Right lung (tissue), 5 donors: ENCODE data around the gene COL6A1. TPM values are rescaled to one million over a fixed set of nuclear protein-coding genes. Genes with fewer than 3 reads are reported as not detected.
A peak's percentile ranks its signal among the peaks of the same experiment; 100 is the strongest.
"Not testable (repeated sequence)": the region's sequence is repeated elsewhere in the genome, so short reads cannot be mapped to it uniquely, and the experiment has no call there.

Source experiments
- DNase-seq, 2 donors: peaks; one replicate each; pipeline ENCODE4 v3.0.0-alpha.2; 2013
- polyA plus RNA-seq, 5 donors: library from polyadenylated mRNA; unstranded; fragments of 120-200 nt; gene quantifications; one replicate each; pipeline versions ENCODE4 v1.2.1 to v1.2.3, GENCODE V29; 2013; ENCODE audit warnings: inconsistent platforms in 1 of 5, low replicate concordance in 1 of 5; ENCODE audit not compliant: insufficient read length in 5 of 5, insufficient read depth in 1 of 5

The COL6A1 gene
- polyA plus RNA-seq, 5 donors = 261 to 594 (median 343) TPM

DNA sequence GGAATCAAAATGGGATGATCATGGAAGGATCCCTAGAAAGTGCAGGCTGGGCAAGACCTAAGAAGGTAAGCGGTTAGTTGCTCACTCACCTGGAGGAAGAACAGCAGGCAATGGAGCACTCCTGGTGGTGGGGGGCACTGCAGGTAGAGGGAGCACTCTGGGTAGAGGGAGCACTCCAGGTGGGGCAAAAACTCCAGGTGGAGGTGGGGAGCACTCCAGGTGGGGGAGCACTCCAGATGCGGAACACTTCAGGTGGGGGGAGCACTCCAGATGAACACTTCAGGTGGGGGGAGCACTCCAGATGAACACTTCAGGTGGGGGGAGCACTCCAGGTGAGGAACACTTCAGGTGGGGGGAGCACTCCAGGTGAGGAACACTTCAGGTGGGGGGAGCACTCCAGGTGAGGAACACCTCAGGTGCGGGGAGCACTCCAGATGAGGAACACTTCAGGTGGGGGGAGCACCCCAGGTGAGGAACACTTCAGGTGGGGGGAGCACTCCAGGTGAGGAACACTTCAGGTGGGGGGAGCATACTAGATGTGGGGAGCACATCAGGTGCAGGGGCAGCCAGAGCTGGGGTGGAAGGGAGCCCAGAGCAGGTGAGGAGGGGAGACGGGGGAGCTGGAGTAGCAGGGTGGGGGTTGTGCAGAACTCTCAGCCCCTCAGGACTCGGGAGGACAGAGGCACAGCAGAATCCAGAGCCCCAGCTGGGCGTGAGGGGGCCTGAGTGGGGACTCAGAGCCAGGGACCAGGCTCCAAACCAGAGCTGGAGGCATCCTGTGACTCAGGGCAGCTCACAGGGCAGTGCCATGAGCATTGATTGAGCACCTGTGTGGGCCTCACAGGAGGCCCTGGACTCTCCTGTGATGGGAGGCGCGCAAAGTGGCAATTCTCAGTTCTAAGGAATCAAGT lies 37.7 kb upstream of the COL6A1 start:
- no peak for DNase-seq

DNA sequence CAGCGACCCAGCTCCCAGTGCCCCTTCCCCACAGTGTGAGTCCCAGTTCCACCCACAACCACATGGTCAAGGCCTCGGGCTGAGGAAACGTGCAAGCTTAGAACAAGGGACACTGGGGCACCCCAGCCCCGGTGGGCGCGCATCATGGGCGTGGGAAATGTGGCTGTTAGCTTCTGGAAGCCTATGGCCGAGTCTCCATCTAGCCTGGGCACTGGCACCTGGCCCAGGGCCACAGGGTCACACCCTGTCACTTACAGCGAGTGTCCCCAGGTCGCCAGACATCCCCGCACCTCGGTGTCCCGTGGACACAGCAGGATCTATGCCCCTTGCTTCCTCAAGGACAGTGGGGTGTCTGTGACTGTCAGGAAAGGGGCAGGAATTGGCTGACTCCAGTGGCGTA lies 37.0 kb upstream of the COL6A1 start:
- DNase-seq = no peak

DNA sequence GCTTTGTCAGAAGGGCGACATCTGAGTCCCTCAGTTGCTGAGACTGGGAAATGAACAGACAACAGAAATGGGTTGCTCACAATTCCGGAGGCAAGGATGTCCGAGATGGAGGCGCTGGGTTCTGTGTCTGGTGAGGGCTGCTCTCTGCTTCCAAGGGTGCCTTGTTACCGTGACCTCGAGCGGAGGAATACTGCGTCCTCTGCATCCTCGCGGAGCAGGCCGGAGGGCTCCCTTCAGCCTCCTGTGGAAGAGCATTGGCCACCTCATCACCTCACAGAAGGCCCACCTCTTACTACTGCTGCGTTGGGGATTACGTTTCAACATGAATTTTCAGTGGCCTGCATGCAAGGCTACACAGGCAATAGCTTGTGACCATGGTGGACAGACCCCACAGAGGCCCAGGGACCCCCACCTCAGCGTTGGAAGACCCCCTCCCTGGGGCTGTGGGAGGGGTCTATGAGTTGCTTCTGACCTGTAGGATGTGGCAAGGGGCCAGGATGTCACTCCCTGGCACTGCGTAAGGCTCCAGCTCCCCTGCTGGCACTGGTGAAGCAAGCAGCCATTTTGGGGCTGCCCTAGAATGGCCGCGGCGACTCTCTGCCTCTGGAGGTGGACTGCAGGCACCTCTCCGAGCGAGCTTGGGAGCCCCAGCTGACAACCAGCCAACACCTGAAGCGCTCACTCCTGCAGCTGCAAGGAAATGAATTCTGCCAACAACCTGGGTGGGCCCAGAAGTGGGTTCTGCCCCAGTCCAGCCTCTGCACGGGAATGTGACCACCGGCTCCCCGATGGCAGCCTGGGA lies 36.3 kb upstream of the COL6A1 start:
- no peak for DNase-seq

DNA sequence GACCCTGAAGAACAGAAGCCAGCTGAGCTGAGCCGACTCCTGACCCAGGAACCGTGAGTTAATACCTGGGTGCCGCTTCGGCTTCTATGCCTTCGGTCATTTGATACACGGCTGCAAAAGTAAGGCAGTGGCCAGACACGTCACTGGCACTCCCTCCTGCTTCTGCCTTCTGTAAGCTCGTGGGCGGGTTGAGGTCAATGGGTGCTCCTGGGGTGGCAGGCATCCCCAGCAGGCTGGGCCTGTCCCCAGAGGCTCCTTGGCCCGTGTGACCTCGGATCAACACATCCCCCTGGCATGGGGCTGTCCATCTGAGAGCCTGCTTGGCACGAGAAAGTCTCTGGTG lies 35.7 kb upstream of the COL6A1 start:
- no peak for DNase-seq

DNA sequence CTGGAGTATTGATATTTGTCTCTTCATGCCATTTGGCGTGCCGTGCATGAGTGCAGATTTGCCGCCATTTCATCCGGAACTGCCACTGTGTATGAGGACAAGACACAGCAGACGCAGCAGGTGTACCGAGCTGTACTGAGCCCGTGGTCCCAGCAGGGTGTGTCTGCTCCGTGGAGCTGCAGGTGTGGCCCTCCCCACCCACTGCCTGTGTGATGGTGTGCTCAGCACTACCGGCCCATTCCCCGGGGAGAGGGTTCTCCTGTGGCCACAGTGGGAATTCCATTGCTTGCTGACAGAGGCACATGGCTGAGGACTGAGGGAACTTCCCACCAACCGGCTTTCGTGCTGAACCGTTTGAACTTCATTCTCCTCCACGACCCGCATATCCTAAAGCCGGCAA lies 34.3 kb upstream of the COL6A1 start:
- DNase-seq = no peak

DNA sequence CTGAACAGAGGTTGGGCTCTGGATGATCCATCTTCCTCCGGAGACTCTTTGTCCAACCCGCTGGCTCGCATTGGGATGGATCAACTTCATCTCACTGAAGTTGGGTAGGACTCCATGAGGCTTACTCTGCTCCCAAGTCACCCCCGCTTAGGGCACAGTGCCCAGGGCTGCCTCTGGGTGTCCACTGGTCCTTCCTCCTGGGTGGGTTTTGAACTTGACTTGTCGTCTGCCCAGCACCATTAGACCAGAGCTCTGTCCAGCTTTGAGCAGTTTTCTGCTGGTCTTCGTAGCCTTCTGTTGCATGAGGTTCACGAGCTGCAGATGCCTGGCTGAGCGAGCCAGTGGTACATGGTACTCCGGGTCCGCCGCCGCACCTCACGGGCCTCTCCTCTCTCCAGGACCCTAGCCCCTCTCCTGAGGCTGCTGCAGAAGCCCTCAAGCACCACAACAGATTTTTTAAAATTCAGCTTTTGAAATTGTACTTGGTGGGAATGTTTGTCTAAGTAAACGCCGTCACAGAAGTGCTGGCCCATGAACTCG lies 33.8 kb upstream of the COL6A1 start:
- DNase-seq = no peak

DNA sequence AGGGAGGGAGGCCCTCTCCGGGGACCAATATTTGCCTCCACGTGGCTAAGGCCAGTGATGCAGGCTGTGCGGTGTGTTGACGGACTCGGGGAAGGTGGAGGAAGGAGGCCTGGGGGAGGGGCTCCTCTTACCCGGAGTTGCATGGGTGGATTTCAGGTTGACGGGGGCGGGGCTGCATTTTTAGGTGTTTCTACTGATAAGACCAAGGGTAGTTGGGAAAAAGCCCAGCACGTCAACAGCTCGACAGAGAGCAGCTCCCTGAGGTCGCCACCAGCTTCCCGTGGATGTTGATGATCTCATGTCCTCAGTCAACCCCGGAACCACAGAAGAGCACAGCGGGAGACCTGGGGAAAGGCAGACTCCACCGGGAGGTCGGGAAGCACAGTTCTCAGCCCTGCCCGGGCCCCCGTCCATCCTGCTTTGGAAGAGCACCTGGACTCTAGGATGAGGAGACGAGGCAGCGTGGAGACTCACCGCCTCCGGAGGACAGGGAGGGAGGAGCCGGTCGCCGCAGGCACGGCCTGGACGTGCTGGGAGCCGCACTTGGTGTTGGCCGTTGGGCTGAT lies 32.9 kb upstream of the COL6A1 start:
- no peak for DNase-seq

DNA sequence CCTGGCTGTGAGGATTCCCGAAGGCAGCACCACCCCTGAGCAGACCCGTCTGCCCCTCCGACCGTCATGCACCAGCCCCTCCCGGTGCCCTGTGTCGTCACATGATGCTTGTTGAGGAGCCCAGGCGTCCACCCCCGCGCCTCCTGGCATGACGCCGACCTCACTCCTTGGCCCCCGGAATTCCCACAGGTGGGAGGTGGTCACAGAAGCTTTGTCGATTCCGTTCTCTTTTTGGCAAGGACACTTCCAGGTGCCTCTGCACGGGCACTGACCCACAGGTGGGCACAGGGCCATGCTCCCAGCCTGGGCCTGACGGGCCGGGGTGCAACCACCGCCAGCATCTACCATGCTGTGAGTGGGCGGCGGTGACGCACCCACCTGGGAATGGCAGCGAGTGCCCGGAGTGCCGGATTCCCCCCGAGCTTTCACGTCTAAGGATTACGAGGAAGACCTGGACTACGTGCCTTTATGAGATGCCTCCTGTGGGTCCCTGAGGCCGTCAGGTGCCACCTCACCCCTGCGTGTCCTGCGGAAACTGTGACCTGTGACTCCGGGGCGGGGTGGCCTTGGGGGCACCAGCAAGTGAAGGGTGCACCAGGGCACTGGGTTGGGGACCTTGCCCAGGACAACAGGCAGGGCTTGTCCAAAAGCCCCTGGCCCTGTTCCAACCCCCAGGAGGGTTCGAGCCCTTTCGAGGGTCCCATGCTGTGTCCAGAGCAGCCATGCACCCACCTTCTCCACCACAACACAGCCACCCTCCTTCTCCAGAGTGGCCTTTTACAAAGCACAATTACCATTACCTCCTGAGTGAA lies 31.4 kb upstream of the COL6A1 start:
- no peak for DNase-seq

DNA sequence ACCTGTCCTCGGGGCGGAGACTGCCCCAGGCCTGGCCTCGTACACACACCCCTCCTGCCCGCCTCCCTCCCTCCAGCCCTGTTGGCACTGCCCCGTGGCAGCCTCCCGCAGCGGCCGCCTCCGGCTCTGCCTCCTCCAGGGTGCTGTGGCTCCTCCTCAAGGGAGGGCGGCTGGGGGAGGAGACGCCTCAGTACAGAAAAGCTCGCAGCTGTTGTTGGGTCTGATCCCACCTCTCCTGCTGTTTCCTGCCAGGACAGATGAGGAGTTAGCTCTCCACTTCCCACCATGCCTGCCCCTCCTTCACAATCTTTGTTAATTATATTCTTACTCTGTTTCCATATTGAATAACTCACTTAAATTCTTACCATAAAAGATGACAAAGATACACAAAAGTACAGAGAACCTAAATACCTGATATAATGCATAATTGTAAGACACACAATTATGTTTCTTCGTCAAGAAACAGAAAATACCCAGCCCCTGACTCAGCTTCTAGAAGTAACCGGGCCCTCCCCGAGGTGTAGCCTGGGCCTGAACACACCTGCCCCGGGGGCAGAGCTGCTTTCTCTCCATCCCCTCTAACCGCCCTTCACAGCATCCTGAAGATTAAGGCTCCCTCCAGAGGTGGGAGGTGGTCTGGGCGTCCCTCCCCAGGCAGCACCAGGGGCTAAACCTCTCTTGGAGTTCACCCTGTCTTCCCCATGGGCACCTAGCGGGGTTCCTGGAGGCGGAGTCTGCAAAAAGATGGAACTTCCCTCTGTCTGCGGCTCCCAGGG lies 30.6 kb upstream of the COL6A1 start:
- DNase-seq = peak; percentile 64 to 69

DNA sequence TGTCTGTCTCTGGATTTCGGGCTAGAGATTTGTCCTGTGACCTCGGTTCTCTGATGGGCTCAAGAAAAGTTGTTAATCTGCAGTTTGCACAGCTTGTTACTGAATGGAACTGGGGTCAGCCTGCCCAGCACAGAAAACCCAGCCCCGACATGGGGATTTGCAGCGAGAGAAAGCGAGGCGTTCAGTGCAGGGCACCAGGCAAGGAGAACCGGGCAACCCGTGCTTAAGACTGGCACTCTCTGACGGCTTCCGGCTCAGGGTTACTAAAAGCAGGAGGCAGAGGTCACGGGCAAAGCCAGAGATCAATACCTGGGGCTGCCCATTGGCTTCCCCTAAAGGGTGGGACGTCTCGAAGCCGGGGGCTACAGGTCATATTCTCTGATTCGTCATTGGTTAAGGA lies 29.9 kb upstream of the COL6A1 start:
- DNase-seq = no peak

DNA sequence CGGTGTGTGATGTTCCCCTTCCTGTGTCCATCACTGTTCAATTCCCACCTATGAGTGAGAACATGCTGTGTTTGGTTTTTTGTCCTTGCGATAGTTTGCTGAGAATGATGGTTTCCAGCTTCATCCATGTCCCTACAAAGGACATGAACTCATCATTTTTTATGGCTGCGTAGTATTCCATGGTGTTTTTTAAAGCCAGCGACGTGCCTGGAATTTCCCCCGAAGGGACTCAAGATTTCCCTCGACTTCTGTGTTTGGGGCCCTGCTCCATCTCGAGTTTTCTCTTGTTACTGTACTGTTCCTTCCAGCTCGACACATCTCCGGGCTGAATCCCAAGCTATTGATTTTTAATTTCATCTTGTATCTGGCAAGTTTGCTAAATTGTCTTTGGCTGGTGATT lies 29.0 kb upstream of the COL6A1 start:
- DNase-seq = not testable (repeated sequence)

DNA sequence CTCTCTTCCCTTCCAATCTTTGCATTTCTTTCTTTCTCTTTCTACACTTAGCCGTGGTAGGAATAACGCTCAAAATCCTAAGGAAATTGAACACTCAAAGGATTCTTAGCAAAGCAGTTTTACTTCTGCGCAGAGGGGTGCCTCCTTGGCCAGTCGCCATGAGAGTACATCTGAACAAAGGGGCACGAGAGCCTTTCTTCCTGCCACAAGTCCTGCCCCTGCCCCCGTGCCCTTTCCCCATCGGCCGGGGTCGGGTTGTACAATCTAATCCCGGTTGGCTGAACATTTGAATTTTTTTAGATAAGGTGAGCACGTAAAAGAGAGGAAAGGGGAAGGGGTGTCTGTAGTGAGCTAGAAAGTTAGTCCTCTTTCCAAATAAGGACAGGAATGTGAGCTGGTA lies 28.6 kb upstream of the COL6A1 start:
- no peak for DNase-seq

DNA sequence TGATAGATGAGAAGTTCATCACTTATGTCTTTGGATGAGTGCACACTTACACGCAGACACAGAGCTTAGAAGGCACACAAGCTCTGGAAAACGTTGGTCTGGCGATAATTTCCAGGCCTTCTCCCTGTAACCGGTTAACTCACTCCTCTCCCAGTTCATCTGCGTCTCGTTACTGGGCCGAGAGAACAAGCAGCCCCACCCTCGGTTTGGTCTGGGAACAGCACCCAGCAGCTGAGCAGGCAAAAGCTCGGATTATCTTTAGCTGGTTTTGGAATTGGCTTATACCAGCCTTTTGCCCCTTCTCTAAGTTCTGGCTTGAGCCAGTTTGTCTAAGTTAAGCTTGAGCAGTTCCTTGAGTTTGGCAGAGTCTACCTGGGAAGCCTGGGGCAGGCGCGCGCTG lies 27.3 kb upstream of the COL6A1 start:
- no peak for DNase-seq

DNA sequence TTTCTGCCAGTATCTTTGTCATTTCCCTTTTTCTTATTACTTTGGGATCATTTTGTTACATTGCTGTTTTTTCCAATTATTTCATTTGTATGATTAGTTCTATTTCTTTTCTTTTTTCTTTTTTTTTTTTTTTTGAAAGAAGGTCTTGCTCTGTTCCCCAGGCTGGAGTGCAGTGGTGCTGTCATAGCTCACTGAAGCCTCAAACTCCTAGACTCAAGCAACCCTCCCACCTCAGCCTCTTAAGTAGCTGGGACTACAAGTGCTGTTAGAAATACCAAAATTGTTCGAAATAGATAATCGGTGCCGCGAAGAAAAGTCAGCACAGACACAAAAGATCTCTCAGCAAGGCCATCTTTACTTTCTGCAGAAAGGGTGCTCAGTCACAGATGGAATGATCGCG lies 26.6 kb upstream of the COL6A1 start:
- no peak for DNase-seq

DNA sequence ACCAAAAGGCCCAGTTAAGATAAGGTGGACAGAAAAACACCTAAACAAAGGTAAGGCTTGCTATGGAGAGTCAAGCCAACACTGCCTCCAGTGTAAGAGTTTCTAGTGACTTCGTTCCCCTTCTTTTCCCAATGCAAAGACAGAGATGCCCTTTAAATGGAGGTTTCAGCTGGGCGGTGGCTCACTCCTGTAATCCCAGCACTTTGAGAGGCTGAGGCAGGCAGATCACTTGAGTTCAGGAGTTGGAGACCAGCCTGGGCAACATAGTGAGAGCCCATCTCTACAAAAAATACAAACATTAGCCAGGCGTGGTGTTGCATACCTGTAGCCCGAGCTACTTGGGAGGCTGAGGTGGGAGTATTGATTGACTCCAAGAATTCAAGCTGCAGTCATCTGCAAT lies 24.0 kb upstream of the COL6A1 start:
- DNase-seq = no peak

DNA sequence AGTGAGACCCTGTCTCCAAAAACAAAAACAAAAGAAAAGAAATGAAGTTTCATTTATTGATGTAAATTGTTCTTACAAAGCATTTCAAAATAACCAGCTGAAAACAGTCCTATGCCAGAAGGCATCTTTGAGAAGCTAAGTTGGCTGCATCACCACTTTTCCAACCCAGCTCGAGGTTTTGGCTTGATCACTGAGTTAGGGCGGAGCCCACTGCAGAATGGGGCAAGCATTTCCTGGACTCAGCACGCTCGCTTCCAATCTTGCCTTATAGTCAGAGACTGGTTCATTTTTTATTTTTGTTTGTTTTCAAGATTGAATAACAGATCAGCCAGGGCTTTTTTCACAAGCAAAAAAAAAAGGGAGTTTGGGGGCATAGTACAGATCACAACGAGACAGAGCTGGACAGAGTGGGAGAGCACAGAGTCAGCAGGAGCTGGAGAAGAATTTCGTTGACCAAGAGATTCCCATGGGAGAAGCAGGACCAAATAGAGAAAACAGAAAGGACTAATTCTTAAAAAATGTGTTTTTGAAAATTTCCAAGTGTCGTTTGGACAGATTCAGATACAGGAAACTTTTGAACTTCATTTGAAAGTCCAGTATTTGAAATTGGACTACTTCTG lies 23.5 kb upstream of the COL6A1 start:
- peak; percentile 59 to 66 for DNase-seq

DNA sequence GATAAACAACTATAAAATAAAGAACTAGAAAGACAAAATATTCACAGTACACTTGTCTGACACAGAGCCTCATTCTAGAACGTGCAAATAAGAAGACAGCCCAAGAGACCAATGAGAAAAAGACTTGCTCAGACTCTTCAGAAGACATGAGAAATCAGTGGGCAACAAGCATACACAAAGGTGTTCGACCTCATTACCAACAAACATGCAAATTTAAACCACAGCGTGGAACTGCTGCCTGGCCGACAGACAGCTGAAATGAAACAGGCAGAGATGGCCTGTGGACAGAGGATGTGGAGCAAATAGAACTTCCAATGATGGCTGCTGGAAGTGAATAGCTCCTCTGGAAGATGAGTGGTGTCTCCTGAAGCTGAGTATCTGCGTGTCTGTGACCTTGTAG lies 22.4 kb upstream of the COL6A1 start:
- DNase-seq = no peak

DNA sequence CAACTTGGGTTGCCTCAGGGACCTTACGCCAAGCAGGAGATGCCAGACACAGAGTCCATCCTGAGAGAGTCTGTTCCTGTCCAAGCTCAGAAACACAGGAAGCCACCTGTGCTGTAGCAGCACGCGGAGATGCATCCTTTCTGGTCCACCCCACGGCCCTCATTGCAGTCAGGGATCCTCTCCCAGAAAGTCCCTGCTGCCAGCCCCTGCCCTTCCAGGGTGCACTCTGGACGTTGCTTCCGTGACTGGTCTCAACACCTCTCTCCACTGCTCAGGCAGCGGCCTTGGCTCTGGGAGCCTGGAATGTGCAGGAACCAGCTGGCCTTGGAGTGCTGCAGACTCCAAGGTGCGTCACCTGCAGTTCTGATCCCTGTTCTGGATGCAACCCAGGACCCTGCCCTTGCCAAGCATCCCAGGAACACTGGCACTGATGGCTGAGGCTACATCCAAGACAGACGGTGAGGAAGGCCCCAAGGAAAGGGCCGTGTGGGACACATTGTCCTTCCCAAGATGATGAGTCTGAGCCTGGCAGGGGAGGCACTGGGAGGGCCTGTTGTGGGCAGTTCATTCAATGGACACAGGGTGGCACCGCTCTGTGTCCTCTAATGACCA lies 21.7 kb upstream of the COL6A1 start:
- DNase-seq = no peak

DNA sequence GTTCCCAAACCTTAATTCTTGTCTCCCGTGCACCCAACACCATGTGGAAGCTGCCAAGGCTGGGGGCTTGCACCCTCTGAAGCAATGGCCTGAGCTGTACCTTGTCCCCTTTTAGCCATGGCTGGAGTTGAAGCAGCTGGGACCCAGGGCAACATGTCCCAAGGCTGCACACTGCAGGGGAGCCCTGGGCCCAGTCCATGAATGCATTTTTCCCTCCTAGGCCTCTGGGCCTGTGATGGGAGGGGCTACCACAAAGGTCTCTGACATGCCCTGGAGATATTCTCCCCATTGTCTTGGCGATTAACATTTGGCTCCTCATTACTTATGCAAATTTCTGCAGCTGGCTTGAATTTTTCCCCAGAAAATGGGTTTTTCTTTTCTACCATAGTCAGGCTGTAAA lies 20.2 kb upstream of the COL6A1 start:
- not testable (repeated sequence) for DNase-seq
